Calu3 (cell line): ENCODE measurements around the gene NUPR2. TPM values are rescaled to one million over a fixed set of nuclear protein-coding genes. Genes with fewer than 3 reads are reported as not detected.
"Not testable (repeated sequence)": the region's sequence is repeated elsewhere in the genome, so short reads cannot be mapped to it uniquely, and the experiment has no call there.

ENCODE experiments used
- Bru-seq: library from RNA; stranded (reverse); fragments of 400-500 nt; gene quantifications from one replicate; lab custom pipeline; 2021; lab: Mats Ljungman, UMichigan
- BruChase-seq, 2 experiments: library from RNA; stranded (reverse); fragments of 400-500 nt; gene quantifications; one replicate each; lab custom pipeline; 2021; lab: Mats Ljungman, UMichigan
- BruUV-seq: library from RNA; stranded (reverse); fragments of 400-500 nt; replicated peaks from 2 replicates; lab custom pipeline; 2021; lab: Mats Ljungman, UMichigan
- CTCF ChIA-PET: fragments of 300-600 bp; sonication (Branson Sonifier 250); formaldehyde crosslinking; loops from one replicate; lab custom pipeline; 2022; ENCODE audit warnings: antibody characterized with exemption; lab: Charles Lee
- DNase-seq: peaks from one replicate; pipeline ENCODE4 v3.0.0; 2022
- H3K27ac Mint-ChIP-seq: one replicate; pipeline ENCODE4 v1.8.0; 2022; ENCODE audit warnings: mixed read lengths; ENCODE audit not compliant: unreplicated experiment
- H3K27me3 Mint-ChIP-seq: one replicate; pipeline ENCODE4 v1.8.0; 2022; ENCODE audit warnings: mixed read lengths; ENCODE audit not compliant: unreplicated experiment
- H3K36me3 Mint-ChIP-seq: one replicate; pipeline ENCODE4 v1.8.0; 2022; ENCODE audit warnings: mild to moderate bottlenecking, moderate library complexity, mixed read lengths; ENCODE audit not compliant: insufficient read depth, unreplicated experiment
- H3K4me1 Mint-ChIP-seq: one replicate; pipeline ENCODE4 v1.8.0; 2022; ENCODE audit warnings: mild to moderate bottlenecking, low read depth, mixed read lengths; ENCODE audit not compliant: unreplicated experiment
- H3K4me3 Mint-ChIP-seq: one replicate; pipeline ENCODE4 v1.8.0; 2022; ENCODE audit warnings: mild to moderate bottlenecking, low read depth, moderate library complexity, mixed read lengths; ENCODE audit not compliant: unreplicated experiment
- H3K9me3 Mint-ChIP-seq: one replicate; pipeline ENCODE4 v1.8.0; 2022; ENCODE audit warnings: low read depth, mixed read lengths; ENCODE audit not compliant: unreplicated experiment
- CTCF ChIP-seq: fragments of 200-600 bp; IDR thresholded peaks from one replicate; pipeline ENCODE4 v1.8.0; 2022; ENCODE audit warnings: antibody characterized with exemption; ENCODE audit not compliant: unreplicated experiment
- intact Hi-C: fragments of 100-400 bp; cut with micrococcal nuclease; formaldehyde crosslinking; loops from one replicate; pipeline ENCODE4 v1.10.0; 2022; ENCODE audit not compliant: unreplicated experiment
- long read RNA-seq: library from polyadenylated mRNA; stranded (forward); transcript quantifications from one replicate; pipeline ENCODE4 v2.0.0, GENCODE V29; 2022
- total RNA-seq: library from RNA; stranded (reverse); gene quantifications from 2 replicates; pipeline ENCODE4 v1.2.3, GENCODE V29; 2022

Gene NUPR2
- total RNA-seq (not detected in 2 replicates), Bru-seq, nascent RNA (not detected), BruChase-seq, experiment 1, labeled RNA remaining after a 6-hour chase (not detected), BruChase-seq, experiment 2, labeled RNA remaining after a 2-hour chase (not detected)
- long read RNA-seq, result 0 reads

- Mint-ChIP-seq H3K27ac (no peak within 1 kb of the TSS), H3K4me3 (no peak within 1 kb of the TSS), H3K4me1 (no peaks in the 10 kb centered on the region), H3K36me3 (no peaks in the 10 kb centered on the region), H3K9me3 (peaks cover 3% of the 10 kb centered on the region), H3K27me3 (no peaks in the 10 kb centered on the region)
- BruUV-seq, result no TSS peak
- intact Hi-C loops, result no loop called here
- no peak for TF ChIP-seq CTCF
- CTCF ChIA-PET, result interaction anchor here (0.6 to 0.8 kb wide), 2 partner anchors 8 to 33 kb away, joined by 4 to 9 read pairs; no protein-coding TSS in a partner anchor
- no peak for DNase-seq
These were observed at the start of gene NUPR2 for GRCh38 chr7:56115852-56116538. TSS of gene NUPR2 (minus strand) at chr7:56116417. CDS start at chr7:56116314, 103 bp downstream.

GRCh38 chr7:56157238-56157790, 41.1 kb upstream of the NUPR2 start:
- CTCF ChIA-PET, result no interaction called here
- TF ChIP-seq CTCF, result no peak
- Mint-ChIP-seq H3K27me3 (no peaks in the 10 kb centered on the region), H3K27ac (no peak overlapping the region), H3K9me3 (peaks cover 18% of the 10 kb centered on the region), H3K4me3 (no peak overlapping the region), H3K4me1 (no peaks in the 10 kb centered on the region), H3K36me3 (no peaks in the 10 kb centered on the region)
- intact Hi-C loops, result no loop called here
- no TSS peak for BruUV-seq
- DNase-seq, result no peak

GRCh38 chr7:56131062-56131461, 14.8 kb upstream of the NUPR2 start:
- BruUV-seq, H3K27ac Mint-ChIP-seq, CTCF ChIA-PET, H3K4me1 Mint-ChIP-seq, DNase-seq, H3K4me3 Mint-ChIP-seq, H3K36me3 Mint-ChIP-seq, H3K27me3 Mint-ChIP-seq: not testable (repeated sequence)
- peaks cover 11% of the 10 kb centered on the region for H3K9me3 Mint-ChIP-seq
- intact Hi-C loops, result loop anchor here (10.0 kb wide), 1 partner anchor 64 kb away; no protein-coding TSS in a partner anchor

GRCh38 chr7:56127241-56127975, 11.2 kb upstream of the NUPR2 start:
- no peak for TF ChIP-seq CTCF
- no peak overlapping the region for H3K27ac Mint-ChIP-seq
- no peaks in the 10 kb centered on the region for H3K27me3 Mint-ChIP-seq
- no peaks in the 10 kb centered on the region for H3K4me1 Mint-ChIP-seq
- no peaks in the 10 kb centered on the region for H3K36me3 Mint-ChIP-seq
- intact Hi-C loops, result no loop called here
- CTCF ChIA-PET, result interaction anchor here (0.7 kb wide), 1 partner anchor 133 kb away, joined by 4 read pairs; no protein-coding TSS in a partner anchor
- H3K9me3 Mint-ChIP-seq, result peaks cover 3% of the 10 kb centered on the region
- no peak overlapping the region for H3K4me3 Mint-ChIP-seq
- no peak for DNase-seq
- no TSS peak for BruUV-seq
